Osteoblast (primary cell): Measurements from ENCODE around the gene QRSL1. TPM values are rescaled to one million over a fixed set of nuclear protein-coding genes. Genes with fewer than 3 reads are reported as not detected.

Experiments
- DNase-seq: peaks from one replicate; pipeline ENCODE4 v3.0.0; 2011; ENCODE audit warnings: low spot score, mixed read lengths; ENCODE audit not compliant: insufficient read length; ENCODE audit errors: missing footprints
- H2AFZ ChIP-seq: 2 replicates; pipeline ENCODE4 v1.6.0; 2011; ENCODE audit warnings: mild to moderate bottlenecking, low read length
- H3K27ac ChIP-seq: 2 replicates; pipeline ENCODE4 v1.5.1; 2011; ENCODE audit warnings: mild to moderate bottlenecking, low read depth, low read length, moderate library complexity
- H3K27me3 ChIP-seq: 2 replicates; pipeline ENCODE4 v1.6.0; 2012; ENCODE audit warnings: mild to moderate bottlenecking, control low read depth, inconsistent platforms, low read length, moderate library complexity; ENCODE audit not compliant: insufficient read depth
- H3K36me3 ChIP-seq: 2 replicates; pipeline ENCODE4 v1.5.1; 2011; ENCODE audit warnings: mild to moderate bottlenecking, low read length, control low read depth, moderate library complexity; ENCODE audit not compliant: insufficient read depth
- H3K4me1 ChIP-seq: 2 replicates; pipeline ENCODE4 v1.5.1; 2011; ENCODE audit warnings: mild to moderate bottlenecking, low read length, control low read depth, moderate library complexity; ENCODE audit not compliant: insufficient read depth
- H3K4me2 ChIP-seq: 2 replicates; pipeline ENCODE4 v1.6.0; 2011; ENCODE audit warnings: mild to moderate bottlenecking, low read length; ENCODE audit not compliant: insufficient read depth
- H3K4me3 ChIP-seq: fragments of 200-600 bp; sonication (generic); 3 replicates; pipeline ENCODE4 v1.5.1; 2012; ENCODE audit warnings: mild to moderate bottlenecking, low read length, inconsistent platforms; ENCODE audit not compliant: insufficient read depth
- H3K79me2 ChIP-seq: 2 replicates; pipeline ENCODE4 v1.6.0; 2012; ENCODE audit warnings: mild to moderate bottlenecking, low read length, control low read depth, inconsistent platforms; ENCODE audit not compliant: insufficient read depth
- H3K9me3 ChIP-seq: 2 replicates; pipeline ENCODE4 v1.5.1; 2011; ENCODE audit warnings: low read depth, low read length, control low read depth
- H4K20me1 ChIP-seq: 2 replicates; pipeline ENCODE4 v1.6.0; 2012; ENCODE audit warnings: mild to moderate bottlenecking, low read length, control low read depth; ENCODE audit not compliant: insufficient read depth
- CTCF ChIP-seq: IDR thresholded peaks from 2 replicates; pipeline ENCODE4 v1.5.1; 2011; ENCODE audit warnings: mild to moderate bottlenecking, low read depth, low read length, moderate library complexity; ENCODE audit errors: extremely low read depth
- total RNA-seq: library from RNA; depleted of rRNA; stranded (reverse); fragments of >200 nt; gene quantifications from 2 replicates; pipeline ENCODE4 v1.2.3, GENCODE V29; 2012

Gene QRSL1
- total RNA-seq, 1 donor, result 12.7 TPM

DNA sequence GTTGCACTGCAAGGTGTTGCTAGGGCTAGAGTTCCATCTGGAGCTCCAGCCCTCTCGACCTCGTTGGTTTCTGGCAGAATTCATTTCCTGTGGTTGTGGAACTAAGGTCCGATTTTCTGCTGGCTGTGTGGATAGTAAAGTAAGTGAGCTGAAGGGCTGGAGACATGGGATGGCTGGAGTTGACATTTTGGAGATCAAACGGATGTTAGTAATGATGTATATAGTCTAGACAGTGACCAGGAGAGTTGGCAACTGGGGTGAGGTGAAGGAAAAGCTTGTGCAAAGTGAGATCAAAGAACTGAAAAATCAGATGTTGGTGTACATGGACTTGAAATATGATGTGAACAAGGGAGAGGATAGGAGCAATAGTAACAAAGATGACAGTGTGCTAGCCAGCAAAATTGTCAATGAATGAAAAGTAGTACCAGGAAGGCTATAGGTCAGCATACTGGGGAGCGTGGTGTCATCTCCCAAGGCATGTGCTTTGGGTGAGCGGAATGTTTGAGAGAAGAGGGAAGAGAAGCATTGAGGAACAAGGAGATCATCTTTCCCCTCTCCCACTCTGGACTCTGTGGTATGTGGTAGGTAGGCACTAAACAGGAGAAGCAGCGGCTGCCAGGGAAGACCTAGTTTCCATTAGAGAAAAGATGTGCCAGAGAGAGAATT lies 7.8 kb downstream of the QRSL1 start:
- peaks cover 4% of the 10 kb centered on the region for H3K36me3 ChIP-seq
- H4K20me1 ChIP-seq, result peaks cover 30% of the 10 kb centered on the region
- no peak overlapping the region for H3K4me3 ChIP-seq
- H3K79me2 ChIP-seq, result peaks cover 56% of the 10 kb centered on the region
- H3K27ac ChIP-seq, result no peak overlapping the region
- no peak for TF ChIP-seq CTCF
- H3K9me3 ChIP-seq, result no peaks in the 10 kb centered on the region
- no peaks in the 10 kb centered on the region for H3K4me1 ChIP-seq
- no peak overlapping the region for H2AFZ ChIP-seq
- H3K27me3 ChIP-seq, result no peaks in the 10 kb centered on the region
- no peak for DNase-seq
- no peak overlapping the region for H3K4me2 ChIP-seq

DNA sequence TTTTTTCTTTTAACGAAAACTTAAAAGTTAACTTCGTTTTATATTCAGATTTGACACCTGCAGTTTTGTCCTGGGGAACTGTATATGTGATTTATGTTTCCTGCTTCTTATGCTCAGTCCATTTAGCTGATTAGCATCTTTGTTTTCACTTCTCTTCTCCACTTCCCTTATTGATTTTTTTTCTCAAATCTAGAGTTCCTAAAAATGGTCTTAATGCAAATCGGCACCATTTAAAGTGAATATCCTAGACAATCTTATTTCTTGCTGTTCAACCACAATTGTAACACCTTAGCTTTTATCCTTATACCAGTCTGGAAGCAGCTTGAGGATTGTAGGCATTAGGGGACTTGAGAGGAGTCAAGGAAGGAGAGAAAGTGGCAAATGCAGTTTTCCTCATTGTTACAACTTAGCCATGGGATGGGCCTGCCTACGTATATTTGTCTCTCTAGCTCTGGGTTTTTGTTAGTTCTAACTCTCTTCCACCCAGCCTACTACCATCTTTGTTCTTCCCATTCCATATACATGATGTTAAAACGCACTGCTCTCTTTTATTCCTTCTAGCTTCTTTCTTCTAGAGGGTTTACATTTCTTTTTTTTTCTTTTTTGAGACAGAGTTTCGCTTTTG lies 8.5 kb downstream of the QRSL1 start:
- no peak overlapping the region for H2AFZ ChIP-seq
- no peak overlapping the region for H3K27ac ChIP-seq
- H3K4me2 ChIP-seq, result no peak overlapping the region
- no peak for TF ChIP-seq CTCF
- H3K79me2 ChIP-seq, result peaks cover 50% of the 10 kb centered on the region
- no peak for DNase-seq
- H3K27me3 ChIP-seq, result no peaks in the 10 kb centered on the region
- no peak overlapping the region for H3K4me3 ChIP-seq
- peaks cover 9% of the 10 kb centered on the region for H3K36me3 ChIP-seq
- no peaks in the 10 kb centered on the region for H3K9me3 ChIP-seq
- H4K20me1 ChIP-seq, result peaks cover 26% of the 10 kb centered on the region
- no peaks in the 10 kb centered on the region for H3K4me1 ChIP-seq

DNA sequence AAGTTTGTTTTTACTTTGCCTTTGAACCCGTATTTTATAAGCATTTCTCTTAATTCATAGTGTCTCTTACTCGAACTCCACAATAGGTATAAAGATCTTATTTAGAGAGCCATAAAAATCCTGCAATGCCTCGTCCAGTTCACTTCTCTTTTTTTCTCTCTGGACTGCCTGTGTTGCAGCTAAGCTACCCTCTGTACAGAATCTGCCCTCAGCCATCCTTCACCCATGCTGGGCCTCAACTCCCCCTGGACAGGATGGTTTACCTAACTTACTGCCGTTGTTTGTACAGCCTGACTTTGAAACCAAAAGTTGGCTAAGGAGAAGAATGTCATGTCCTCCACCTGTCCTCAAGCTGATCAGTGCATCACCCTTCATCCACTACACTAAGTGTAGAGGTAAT lies 10.4 kb downstream of the QRSL1 start:
- Histone ChIP-seq H3K4me2 (no peak overlapping the region), H3K9me3 (no peaks in the 10 kb centered on the region), H3K36me3 (peaks cover 15% of the 10 kb centered on the region), H2AFZ (no peak overlapping the region), H3K27me3 (no peaks in the 10 kb centered on the region), H4K20me1 (peaks cover 21% of the 10 kb centered on the region), H3K4me1 (peaks cover 2% of the 10 kb centered on the region), H3K27ac (no peak overlapping the region), H3K4me3 (no peak overlapping the region), H3K79me2 (peaks cover 36% of the 10 kb centered on the region)
- no peak for TF ChIP-seq CTCF
- DNase-seq, result no peak

- no peak overlapping the region for H3K4me2 ChIP-seq
- H2AFZ ChIP-seq, result no peak overlapping the region
- H3K9me3 ChIP-seq, result no peaks in the 10 kb centered on the region
- no peaks in the 10 kb centered on the region for H3K27me3 ChIP-seq
- no peak for TF ChIP-seq CTCF
- no peak overlapping the region for H3K27ac ChIP-seq
- peaks cover 2% of the 10 kb centered on the region for H3K4me1 ChIP-seq
- peaks cover 12% of the 10 kb centered on the region for H4K20me1 ChIP-seq
- peaks cover 18% of the 10 kb centered on the region for H3K36me3 ChIP-seq
- no peak overlapping the region for H3K4me3 ChIP-seq
- peaks cover 22% of the 10 kb centered on the region for H3K79me2 ChIP-seq
- DNase-seq, result no peak
Observed at GRCh38 chr6:106642476-106642875, 13.1 kb downstream of the QRSL1 start.
